RPMI8226 (cell line): ENCODE results near the gene CDH3.

Experiments
- DNase-seq: peaks from one replicate; pipeline ENCODE4 v3.0.0-alpha.2; 2015

Gene CDH3

DNA sequence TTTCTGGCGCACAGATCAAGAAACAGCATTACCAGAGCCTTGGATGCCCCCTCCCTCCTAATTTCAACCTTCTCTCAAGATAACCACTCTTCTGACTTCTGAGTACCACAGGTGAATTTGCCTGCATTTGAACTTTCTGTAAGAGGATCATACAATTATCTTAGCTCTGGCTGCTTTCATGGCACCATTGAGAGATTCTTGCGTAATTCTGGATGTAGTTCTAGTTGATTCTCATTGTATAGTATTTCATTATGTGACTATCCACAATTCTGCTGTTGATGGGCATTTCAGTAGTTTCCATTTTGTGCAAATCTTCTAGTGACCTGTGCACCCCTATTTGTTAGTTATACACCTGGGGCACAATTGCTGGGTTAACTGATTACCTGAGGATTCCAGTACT lies 7.5 kb downstream of the CDH3 start:
- no peak for DNase-seq

DNA sequence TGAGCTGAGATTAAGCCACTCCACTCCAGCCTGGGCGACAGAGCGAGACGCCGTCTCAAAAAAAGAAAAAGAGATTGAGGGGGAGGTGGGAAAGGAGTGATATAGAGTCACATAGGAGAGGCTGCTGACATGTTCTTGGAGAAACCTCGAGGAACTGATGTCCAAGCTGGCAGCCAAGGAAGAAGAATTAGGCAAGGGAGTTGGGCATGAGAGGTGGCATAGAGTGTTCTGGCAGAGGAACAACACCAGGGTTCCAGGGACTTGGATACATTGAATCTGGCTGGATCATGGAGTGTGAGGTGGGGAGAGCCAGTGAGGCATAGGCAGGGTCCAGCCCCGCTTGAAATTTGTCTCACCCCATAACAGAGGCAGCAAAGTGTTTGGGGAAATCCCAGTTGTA lies 10.7 kb downstream of the CDH3 start:
- no peak for DNase-seq

DNA sequence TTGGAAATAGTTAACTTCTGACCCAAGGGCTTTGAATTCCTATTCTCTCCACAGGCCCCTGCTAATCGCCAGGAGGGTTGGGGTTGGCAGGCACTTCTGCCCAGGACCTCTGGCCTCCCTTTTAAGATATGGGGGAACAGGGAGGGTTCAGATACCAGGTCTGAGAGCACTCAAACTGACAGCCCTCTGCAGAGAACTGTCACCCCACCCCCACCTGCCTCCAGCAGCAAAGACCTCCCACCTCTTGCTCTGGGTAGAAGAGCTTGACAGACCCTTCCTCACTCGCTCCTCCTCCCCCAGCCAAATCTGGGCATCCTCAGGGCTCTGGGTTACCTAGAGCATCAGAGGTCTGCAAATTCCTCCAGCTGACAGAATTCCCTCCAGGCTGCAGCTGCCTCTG lies 11.6 kb downstream of the CDH3 start:
- no peak for DNase-seq

DNA sequence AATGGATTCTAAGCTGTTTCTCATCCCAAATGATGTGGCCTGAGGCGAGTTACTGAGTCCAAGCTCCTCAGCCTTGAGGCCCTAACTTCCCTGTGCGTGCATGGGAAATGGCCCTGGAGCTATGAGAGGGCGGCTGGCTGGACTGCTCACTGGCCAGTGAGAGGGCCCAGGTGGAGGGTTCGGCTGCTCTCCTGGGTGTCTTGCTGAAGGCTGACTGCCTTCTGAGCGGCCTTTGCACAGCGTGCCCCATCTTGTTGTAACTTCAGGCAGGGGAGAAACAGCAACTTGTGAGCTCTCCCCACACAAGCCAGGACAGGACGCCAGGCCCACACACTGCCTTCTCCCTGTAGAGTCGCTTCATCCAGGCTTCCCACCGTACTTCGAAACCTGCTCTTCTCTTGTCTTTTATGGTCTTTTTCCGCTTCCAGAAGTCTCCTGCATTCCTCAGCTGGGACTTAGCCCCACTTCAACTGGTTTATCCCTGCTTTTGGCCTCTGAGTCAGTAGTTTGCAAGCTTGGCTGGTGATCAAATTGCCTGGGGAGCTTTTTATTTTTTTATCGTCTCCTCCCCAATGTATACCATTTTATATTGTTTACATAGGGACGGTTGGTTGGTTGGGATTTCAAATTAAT lies 13.3 kb downstream of the CDH3 start:
- DNase-seq, result no peak

DNA sequence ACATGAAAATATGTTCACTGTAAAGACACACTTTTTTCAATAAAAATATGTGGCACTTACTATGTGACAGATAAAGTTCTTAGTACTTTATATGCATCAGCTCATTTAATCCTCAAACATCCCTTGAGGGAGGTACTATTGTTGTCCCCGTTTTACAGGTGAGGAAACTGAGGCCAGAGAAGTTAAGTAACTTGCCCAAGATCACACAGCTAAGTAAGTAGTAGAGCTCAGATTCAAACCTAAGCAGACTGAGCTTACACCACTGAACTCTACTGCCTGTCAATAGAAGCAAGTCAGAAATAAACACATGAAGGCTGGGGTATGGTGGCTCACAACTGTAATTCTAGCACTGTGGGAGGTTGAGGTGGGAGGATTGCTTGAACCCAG lies 13.9 kb downstream of the CDH3 start:
- no peak for DNase-seq

- DNase-seq, result no peak
Measured at GRCh38 chr16:68659412-68660358, 14.6 kb downstream of the CDH3 start.

- no peak for DNase-seq
Measured at GRCh38 chr16:68660359-68660795, 15.3 kb downstream of the CDH3 start.

DNA sequence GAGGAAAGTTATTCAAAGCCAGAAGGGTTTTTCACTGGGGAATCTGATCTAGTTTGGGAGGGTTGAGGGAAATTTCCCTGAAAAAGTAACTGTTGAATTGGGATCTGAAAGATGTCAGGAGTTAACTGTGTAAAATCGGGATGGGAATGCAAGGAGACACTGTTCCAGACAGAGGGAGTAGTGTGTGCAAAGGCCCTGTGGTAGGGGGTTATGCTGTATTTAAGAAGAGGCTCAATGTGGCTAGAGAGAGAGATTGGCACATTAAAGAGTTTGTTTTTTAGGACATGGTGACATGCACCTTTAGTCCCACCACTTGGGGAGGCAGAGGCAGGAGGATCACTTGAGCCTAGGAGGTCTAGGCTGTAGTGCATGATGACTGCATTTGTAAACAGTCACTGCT lies 16.9 kb downstream of the CDH3 start:
- no peak for DNase-seq

- no peak for DNase-seq
Measured at GRCh38 chr16:68664297-68664696, 19.2 kb downstream of the CDH3 start.

GRCh38 chr16:68665501-68665900 lies 20.4 kb downstream of the CDH3 start:
- peak; percentile 32 for DNase-seq

- DNase-seq, result no peak
Measured at GRCh38 chr16:68668266-68668665, 23.2 kb downstream of the CDH3 start.

DNA sequence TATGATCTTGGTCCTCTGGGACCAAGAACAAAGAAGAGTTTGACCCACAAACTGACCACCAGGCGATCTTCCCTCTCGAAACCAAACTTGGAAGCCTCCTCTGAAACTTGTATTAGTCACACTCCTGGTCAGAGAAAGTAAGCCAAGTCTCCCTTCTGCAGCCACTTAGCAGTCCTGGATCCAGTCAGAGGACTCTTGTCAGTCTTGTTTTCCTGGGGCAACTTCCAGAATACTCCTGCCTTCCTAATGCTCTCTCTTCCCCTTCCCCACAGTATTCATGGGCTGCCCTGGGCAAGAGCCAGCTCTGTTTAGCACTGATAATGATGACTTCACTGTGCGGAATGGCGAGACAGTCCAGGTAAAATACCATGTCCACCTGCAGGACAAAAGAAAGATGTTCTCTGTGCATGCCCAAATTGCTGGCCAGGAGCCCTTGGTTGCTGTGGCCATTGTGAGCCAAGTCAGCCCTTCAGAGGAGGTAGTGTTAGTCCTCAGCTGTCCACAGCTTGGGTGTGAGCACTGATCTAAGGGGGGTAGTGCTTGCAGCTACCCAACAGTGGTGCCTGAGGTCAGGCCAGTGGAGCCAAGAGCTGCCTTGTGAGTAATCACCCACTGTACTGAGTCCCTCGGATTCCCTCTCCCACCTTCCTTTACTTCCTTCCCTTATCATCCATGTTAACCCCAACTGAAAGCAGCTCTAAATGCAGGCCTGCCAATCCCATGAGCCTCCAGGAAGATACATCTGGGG lies 31.2 kb downstream of the CDH3 start:
- no peak for DNase-seq

- DNase-seq, result no peak
Measured at GRCh38 chr16:68681038-68681437, 35.9 kb downstream of the CDH3 start.

- DNase-seq, result no peak
Measured at GRCh38 chr16:68685685-68686478, 40.8 kb downstream of the CDH3 start.

GRCh38 chr16:68686905-68687304 lies 41.8 kb downstream of the CDH3 start:
- DNase-seq, result no peak

DNA sequence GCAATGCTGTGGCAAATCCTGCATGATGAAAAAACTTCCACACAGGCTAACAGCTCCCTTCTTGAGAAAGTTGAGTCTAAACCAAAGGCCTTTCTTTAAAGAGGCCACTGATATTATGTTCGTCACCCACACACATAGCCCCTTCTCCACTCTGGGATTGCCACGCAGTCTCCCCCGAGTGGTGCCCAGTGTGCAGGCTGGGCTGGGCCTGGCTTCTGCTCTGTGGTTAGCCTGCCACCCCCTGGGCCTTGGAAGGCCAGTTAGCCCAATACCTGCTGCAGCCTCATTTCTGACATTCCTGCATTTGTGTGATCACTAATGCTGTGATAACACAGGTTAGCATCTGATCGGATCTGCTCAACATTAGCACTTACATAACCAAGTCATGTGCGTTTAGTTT lies 44.8 kb downstream of the CDH3 start:
- no peak for DNase-seq

DNA sequence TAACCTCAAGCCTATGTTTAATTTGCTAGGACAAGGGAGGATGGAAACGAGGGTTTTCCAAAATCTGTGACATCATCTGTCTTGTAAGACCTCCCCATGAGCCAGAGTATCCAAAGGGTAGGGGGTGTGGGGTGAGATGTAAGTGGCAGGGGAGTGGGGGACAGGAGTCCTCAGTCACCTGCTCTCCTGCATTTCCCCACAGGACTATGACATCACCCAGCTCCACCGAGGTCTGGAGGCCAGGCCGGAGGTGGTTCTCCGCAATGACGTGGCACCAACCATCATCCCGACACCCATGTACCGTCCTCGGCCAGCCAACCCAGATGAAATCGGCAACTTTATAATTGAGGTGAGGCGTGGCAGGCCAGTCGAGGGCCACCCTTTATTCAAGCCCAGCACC lies 50.5 kb downstream of the CDH3 start:
- no peak for DNase-seq

- DNase-seq, result peak; percentile 62
Measured at GRCh38 chr16:68696514-68696913, 51.4 kb downstream of the CDH3 start.

DNA sequence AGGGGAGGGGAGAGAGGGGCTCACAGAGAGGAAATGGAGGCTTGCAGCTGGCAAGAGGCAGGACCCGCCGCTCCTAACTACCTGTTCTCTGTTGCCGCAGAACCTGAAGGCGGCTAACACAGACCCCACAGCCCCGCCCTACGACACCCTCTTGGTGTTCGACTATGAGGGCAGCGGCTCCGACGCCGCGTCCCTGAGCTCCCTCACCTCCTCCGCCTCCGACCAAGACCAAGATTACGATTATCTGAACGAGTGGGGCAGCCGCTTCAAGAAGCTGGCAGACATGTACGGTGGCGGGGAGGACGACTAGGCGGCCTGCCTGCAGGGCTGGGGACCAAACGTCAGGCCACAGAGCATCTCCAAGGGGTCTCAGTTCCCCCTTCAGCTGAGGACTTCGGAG lies 53.0 kb downstream of the CDH3 start:
- DNase-seq, result no peak

DNA sequence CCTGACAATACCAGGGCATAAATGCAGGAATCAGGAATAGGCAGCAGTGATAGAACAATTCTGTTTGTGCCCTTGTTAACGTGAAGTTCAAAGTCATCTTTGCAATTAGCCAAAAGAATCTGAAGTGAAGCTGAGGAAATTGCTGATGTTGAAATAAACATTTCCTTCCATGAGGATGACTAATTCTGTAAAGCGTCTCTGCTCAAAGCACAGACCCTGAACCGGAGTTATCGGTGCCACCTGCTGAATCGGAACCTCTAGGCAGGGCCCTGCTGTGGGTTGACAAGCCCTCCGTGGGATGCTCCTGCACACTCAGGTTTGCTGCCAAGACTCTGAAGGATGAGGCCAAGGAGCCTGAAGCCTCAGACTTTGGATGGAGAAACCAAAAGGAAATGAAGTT lies 55.0 kb downstream of the CDH3 start:
- no peak for DNase-seq

- DNase-seq, result no peak
Measured at GRCh38 chr16:68700831-68701230, 55.7 kb downstream of the CDH3 start.

GRCh38 chr16:68704232-68704867 lies 59.2 kb downstream of the CDH3 start:
- DNase-seq, result peak; percentile 81
